ENCODE data around the gene RETN.

- TF ChIP-seq CTCF (IDR thresholded peaks at IDR 0.05) (no peak), POLR2A (IDR thresholded peaks at IDR 0.05) (no peak)
Measured at GRCh38 chr19:7622933-7623685, 45.7 kb upstream of the RETN start.
